HCT116 (cell line): ENCODE results near the gene CREB1. TPM values are rescaled to one million over a fixed set of nuclear protein-coding genes. Genes with fewer than 3 reads are reported as not detected.

ENCODE experiments used
- ATAC-seq: fragments of 200-7000 bp; cut with Tn5 transposase; 2 replicates; pipeline ENCODE4 v1.9.1; 2020; ENCODE audit warnings: mild to moderate bottlenecking, moderate library complexity
- BruUV-seq: library from RNA; stranded (reverse); fragments of 400-500 nt; replicated peaks from 2 replicates; lab custom pipeline; 2021; lab: Mats Ljungman, UMichigan
- CTCF ChIA-PET: fragments of 300-600 bp; sonication (Branson Sonifier 250); formaldehyde crosslinking; loops from one replicate; lab custom pipeline; 2021; ENCODE audit warnings: antibody characterized with exemption; lab: Charles Lee
- POLR2A ChIA-PET: fragments of 300-600, 350-600 bp; sonication (Branson Sonifier 250); formaldehyde crosslinking; loops from one replicate; lab custom pipeline; 2021; ENCODE audit warnings: antibody characterized with exemption; lab: Charles Lee
- RAD21 ChIA-PET, 2 experiments: fragments of 300-600 bp; sonication (Branson Sonifier 250); formaldehyde crosslinking; loops; one replicate each; lab custom pipeline; 2023; ENCODE audit warnings: low total read pairs in 2 of 2; ENCODE audit not compliant: uncharacterized antibody in 2 of 2, unreplicated experiment in 2 of 2, low non-redundant PET in 1 of 2; lab: Charles Lee
- DNase-seq: peaks from one replicate; pipeline ENCODE4 v3.0.0-alpha.2; 2010; ENCODE audit warnings: low read depth, low spot score
- H2AFZ ChIP-seq: fragments of 200-600 bp; shearing (Covaris generic), sonication (generic); 2 replicates; pipeline ENCODE4 v1.6.1; 2017; ENCODE audit warnings: low read depth, mixed run types, mixed read lengths, antibody characterized with exemption, low read length; ENCODE audit not compliant: poor library complexity, severe bottlenecking
- H3K27ac ChIP-seq: 2 replicates; pipeline ENCODE4 v1.5.1; 2012; ENCODE audit warnings: low read depth, low read length
- H3K27me3 ChIP-seq: fragments of 200-600 bp; sonication (generic); 2 replicates; pipeline ENCODE4 v1.6.1; 2016; ENCODE audit warnings: mixed run types, low read length, mixed read lengths; ENCODE audit not compliant: insufficient read depth
- H3K36me3 ChIP-seq, 2 experiments: fragments of 200-500 bp in 1 of 2; fragments of 200-600 bp in 1 of 2; sonication (Bioruptor generic) in 1 of 2; sonication (generic) in 1 of 2; 2 replicates each; pipeline versions ENCODE4 v1.5.1 to v1.6.1; 2014 to 2016; ENCODE audit warnings: low read length in 2 of 2, inconsistent platforms in 1 of 2, mixed read lengths in 1 of 2, mixed run types in 1 of 2; ENCODE audit not compliant: insufficient read depth in 2 of 2, control insufficient read depth in 1 of 2
- H3K4me1 ChIP-seq, 2 experiments: fragments of 200-600 bp in 1 of 2; sonication (generic) in 1 of 2; 2 replicates each; pipeline versions ENCODE4 v1.5.1 to v1.6.1; 2012 to 2017; ENCODE audit warnings: low read length in 2 of 2, inconsistent platforms in 1 of 2, mild to moderate bottlenecking in 1 of 2, mixed read lengths in 1 of 2, mixed run types in 1 of 2, moderate library complexity in 1 of 2; ENCODE audit not compliant: insufficient read depth in 2 of 2, control insufficient read depth in 1 of 2
- H3K4me2 ChIP-seq: fragments of 200-600 bp; sonication (generic); 2 replicates; pipeline ENCODE4 v1.6.1; 2017; ENCODE audit warnings: mixed run types, low read length, mixed read lengths
- H3K4me3 ChIP-seq, 2 experiments: fragments of 200-600 bp in 1 of 2; sonication (generic) in 1 of 2; replicated peaks in 1 of 2; 2 replicates each; pipeline ENCODE4 v1.5.1; 2011 to 2016; ENCODE audit warnings: low read length in 2 of 2, control low read depth in 1 of 2, low read depth in 1 of 2, mild to moderate bottlenecking in 1 of 2, mixed read lengths in 1 of 2, mixed run types in 1 of 2
- H3K79me2 ChIP-seq: fragments of 200-600 bp; sonication (generic); 2 replicates; pipeline ENCODE4 v1.6.1; 2017; ENCODE audit warnings: mild to moderate bottlenecking, mixed run types, low read length, moderate library complexity, mixed read lengths; ENCODE audit not compliant: insufficient read depth
- H3K9ac ChIP-seq: fragments of 200-600 bp; sonication (generic); 2 replicates; pipeline ENCODE4 v1.6.1; 2016; ENCODE audit warnings: low read length, mixed read lengths
- H3K9me2 ChIP-seq: fragments of 200-600 bp; sonication (generic), shearing (Covaris generic); 2 replicates; pipeline ENCODE4 v1.6.1; 2017; ENCODE audit warnings: mixed run types, mild to moderate bottlenecking, moderate library complexity; ENCODE audit not compliant: insufficient read depth
- H3K9me3 ChIP-seq, 2 experiments: fragments of 200-500 bp in 1 of 2; fragments of 200-600 bp in 1 of 2; sonication (Bioruptor generic) in 1 of 2; sonication (generic) in 1 of 2; 2 replicates each; pipeline ENCODE4 v1.6.1; 2014 to 2017; ENCODE audit warnings: low read length in 2 of 2, mixed read lengths in 2 of 2, inconsistent platforms in 1 of 2, low read depth in 1 of 2, mild to moderate bottlenecking in 1 of 2, mixed run types in 1 of 2, moderate library complexity in 1 of 2; ENCODE audit not compliant: control insufficient read depth in 1 of 2, insufficient read depth in 1 of 2
- H4K20me1 ChIP-seq: fragments of 200-600 bp; sonication (generic), shearing (Covaris generic); 2 replicates; pipeline ENCODE4 v1.6.1; 2017; ENCODE audit warnings: mixed run types, mild to moderate bottlenecking, moderate library complexity; ENCODE audit not compliant: insufficient read depth
- CBX3 ChIP-seq: IDR thresholded peaks from 2 replicates; pipeline ENCODE4 v1.6.1; 2012; ENCODE audit warnings: low read depth
- CEBPB ChIP-seq: IDR thresholded peaks from 2 replicates; pipeline ENCODE4 v1.6.1; 2012; ENCODE audit warnings: low read depth
- CTCF ChIP-seq, 3 experiments: fragments of 200-600 bp in 1 of 3; sonication (generic) in 1 of 3; IDR thresholded peaks in 2 of 3; conservative IDR thresholded peaks in 1 of 3; 2 replicates each; pipeline ENCODE4 v1.5.1; 2012 to 2017; ENCODE audit warnings: low read depth in 2 of 3, low read length in 2 of 3, antibody characterized with exemption in 1 of 3, borderline replicate concordance in 1 of 3, control low read depth in 1 of 3, mild to moderate bottlenecking in 1 of 3, mixed read lengths in 1 of 3, mixed run types in 1 of 3, moderate library complexity in 1 of 3; ENCODE audit not compliant: insufficient read depth in 1 of 3
- EGR1 ChIP-seq: IDR thresholded peaks from 2 replicates; pipeline ENCODE4 v1.6.1; 2012; ENCODE audit warnings: low read depth
- EZH2 ChIP-seq: fragments of 200-600 bp; sonication (generic); IDR thresholded peaks from 2 replicates; pipeline ENCODE4 v1.6.1; 2017; ENCODE audit warnings: antibody characterized with exemption, mixed run types
- EZH2phosphoT487 ChIP-seq: fragments of 200-600 bp; IDR thresholded peaks from 2 replicates; pipeline ENCODE4 v1.6.1; 2018; ENCODE audit warnings: antibody characterized with exemption, borderline replicate concordance
- FOSL1 ChIP-seq: IDR thresholded peaks from 2 replicates; pipeline ENCODE4 v1.6.1; 2012; ENCODE audit warnings: low read depth
- JUND ChIP-seq: IDR thresholded peaks from 2 replicates; pipeline ENCODE4 v1.6.1; 2012
- POLR2A ChIP-seq: IDR thresholded peaks from 2 replicates; pipeline ENCODE4 v1.7.0; 2011; ENCODE audit warnings: borderline replicate concordance; ENCODE audit not compliant: insufficient read depth, insufficient read length; ENCODE audit errors: extremely low read depth
- RAD21 ChIP-seq: IDR thresholded peaks from 2 replicates; pipeline ENCODE4 v1.6.1; 2012; ENCODE audit warnings: low read depth, mild to moderate bottlenecking
- SIN3A ChIP-seq: IDR thresholded peaks from 2 replicates; pipeline ENCODE4 v1.6.1; 2012; ENCODE audit warnings: low read depth
- SRF ChIP-seq: IDR thresholded peaks from 2 replicates; pipeline ENCODE4 v1.6.1; 2012; ENCODE audit warnings: low read depth
- ZFX ChIP-seq: fragments of 450-650 bp; IDR thresholded peaks from 2 replicates; pipeline ENCODE4 v1.6.1; 2017
- ZNF274 ChIP-seq: fragments of 200-500 bp; sonication (Bioruptor generic); IDR thresholded peaks from 2 replicates; pipeline ENCODE4 v1.6.1; 2014; ENCODE audit warnings: mild to moderate bottlenecking, low read depth, low read length, inconsistent platforms
- intact Hi-C: fragments of 100-400 bp; cut with micrococcal nuclease; formaldehyde crosslinking; loops from 2 replicates; pipeline ENCODE4 v1.10.0; 2022
- total RNA-seq: library from RNA; stranded (reverse); gene quantifications from one replicate; pipeline ENCODE4 v1.2.1, GENCODE V29; 2021; ENCODE audit not compliant: unreplicated experiment
- TF ChIP-seq, protein P1 (sequence below): IDR thresholded peaks from 2 replicates; pipeline ENCODE4 v1.6.1; 2012
- TF ChIP-seq, protein P2 (sequence below): IDR thresholded peaks from 2 replicates; pipeline ENCODE4 v1.6.1; 2012
- TF ChIP-seq, protein P3 (sequence below): IDR thresholded peaks from 2 replicates; pipeline ENCODE4 v1.6.1; 2012; ENCODE audit warnings: low read depth

The CREB1 gene
- total RNA-seq, 1 experiment from 2014 or later: 60.4 TPM

- no peak overlapping the region for H2AFZ ChIP-seq
- intact Hi-C loops: loop anchor here (10.0 kb wide), 1 partner anchor 501 kb away; no protein-coding TSS in a partner anchor
- H3K9ac ChIP-seq: no peak overlapping the region
Measured at GRCh38 chr2:207533461-207534008, 3.8 kb downstream of the CREB1 start.

More at GRCh38 chr2:207533461-207534008, 3.8 kb downstream of the CREB1 start:
- no peaks in the 10 kb centered on the region for H3K9me3 ChIP-seq
- H3K79me2 ChIP-seq: peaks cover 79% of the 10 kb centered on the region
- no peaks in the 10 kb centered on the region for H3K9me2 ChIP-seq
- ATAC-seq: no peak
- ChIA-PET RAD21 (no interaction called here), POLR2A (interaction anchor here (1.3 kb wide), 1 partner anchor 92 kb away, joined by 3 read pairs; no protein-coding TSS in a partner anchor), CTCF (no interaction called here)
- TF ChIP-seq ZNF274 (no peak), SRF (no peak), EZH2 (no peak), CTCF (IDR thresholded peaks at IDR 0.05 in 2 of 3, conservative IDR thresholded peaks at IDR 0.05 in 1 of 3; ENCODE audit: borderline replicate concordance in 1 of 3, insufficient read depth in 1 of 3, low read depth in 2 of 3, low read length in 2 of 3) (no peak), EZH2phosphoT487 (no peak), CEBPB (no peak), SIN3A (no peak), CBX3 (no peak), JUND (no peak), ZFX (no peak), EGR1 (no peak), FOSL1 (no peak), POLR2A (no peak), RAD21 (no peak)
- TF ChIP-seq, protein P1, sequence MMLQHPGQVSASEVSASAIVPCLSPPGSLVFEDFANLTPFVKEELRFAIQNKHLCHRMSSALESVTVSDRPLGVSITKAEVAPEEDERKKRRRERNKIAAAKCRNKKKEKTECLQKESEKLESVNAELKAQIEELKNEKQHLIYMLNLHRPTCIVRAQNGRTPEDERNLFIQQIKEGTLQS: no peak
- TF ChIP-seq, protein P2, sequence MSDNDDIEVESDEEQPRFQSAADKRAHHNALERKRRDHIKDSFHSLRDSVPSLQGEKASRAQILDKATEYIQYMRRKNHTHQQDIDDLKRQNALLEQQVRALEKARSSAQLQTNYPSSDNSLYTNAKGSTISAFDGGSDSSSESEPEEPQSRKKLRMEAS: no peak
- TF ChIP-seq, protein P3, sequence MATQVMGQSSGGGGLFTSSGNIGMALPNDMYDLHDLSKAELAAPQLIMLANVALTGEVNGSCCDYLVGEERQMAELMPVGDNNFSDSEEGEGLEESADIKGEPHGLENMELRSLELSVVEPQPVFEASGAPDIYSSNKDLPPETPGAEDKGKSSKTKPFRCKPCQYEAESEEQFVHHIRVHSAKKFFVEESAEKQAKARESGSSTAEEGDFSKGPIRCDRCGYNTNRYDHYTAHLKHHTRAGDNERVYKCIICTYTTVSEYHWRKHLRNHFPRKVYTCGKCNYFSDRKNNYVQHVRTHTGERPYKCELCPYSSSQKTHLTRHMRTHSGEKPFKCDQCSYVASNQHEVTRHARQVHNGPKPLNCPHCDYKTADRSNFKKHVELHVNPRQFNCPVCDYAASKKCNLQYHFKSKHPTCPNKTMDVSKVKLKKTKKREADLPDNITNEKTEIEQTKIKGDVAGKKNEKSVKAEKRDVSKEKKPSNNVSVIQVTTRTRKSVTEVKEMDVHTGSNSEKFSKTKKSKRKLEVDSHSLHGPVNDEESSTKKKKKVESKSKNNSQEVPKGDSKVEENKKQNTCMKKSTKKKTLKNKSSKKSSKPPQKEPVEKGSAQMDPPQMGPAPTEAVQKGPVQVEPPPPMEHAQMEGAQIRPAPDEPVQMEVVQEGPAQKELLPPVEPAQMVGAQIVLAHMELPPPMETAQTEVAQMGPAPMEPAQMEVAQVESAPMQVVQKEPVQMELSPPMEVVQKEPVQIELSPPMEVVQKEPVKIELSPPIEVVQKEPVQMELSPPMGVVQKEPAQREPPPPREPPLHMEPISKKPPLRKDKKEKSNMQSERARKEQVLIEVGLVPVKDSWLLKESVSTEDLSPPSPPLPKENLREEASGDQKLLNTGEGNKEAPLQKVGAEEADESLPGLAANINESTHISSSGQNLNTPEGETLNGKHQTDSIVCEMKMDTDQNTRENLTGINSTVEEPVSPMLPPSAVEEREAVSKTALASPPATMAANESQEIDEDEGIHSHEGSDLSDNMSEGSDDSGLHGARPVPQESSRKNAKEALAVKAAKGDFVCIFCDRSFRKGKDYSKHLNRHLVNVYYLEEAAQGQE: no peak
- H3K36me3 ChIP-seq: no peaks in the 10 kb centered on the region
- H3K4me2 ChIP-seq: no peak overlapping the region
- no peaks in the 10 kb centered on the region for H4K20me1 ChIP-seq
- no peak overlapping the region for H3K27ac ChIP-seq
- BruUV-seq: no TSS peak
- no peak overlapping the region for H3K4me3 ChIP-seq
- no peak for DNase-seq
- H3K27me3 ChIP-seq: no peaks in the 10 kb centered on the region
- H3K4me1 ChIP-seq: peaks cover 0 to 15% of the 10 kb centered on the region in 2 experiments; a peak in 2 of 4 replicates
